Caco-2 (cell line): ENCODE measurements around the gene ARHGEF9. TPM values are rescaled to one million over a fixed set of nuclear protein-coding genes. Genes with fewer than 3 reads are reported as not detected.

Source experiments
- BruUV-seq: library from RNA; stranded (reverse); fragments of 400-500 nt; replicated peaks from 2 replicates; lab custom pipeline; 2021; lab: Mats Ljungman, UMichigan
- CTCF ChIA-PET: fragments of 300-600 bp; sonication (Branson Sonifier 250); formaldehyde crosslinking; loops from one replicate; lab custom pipeline; 2022; ENCODE audit warnings: antibody characterized with exemption; lab: Charles Lee
- POLR2A ChIA-PET: fragments of 300-600 bp; sonication (Branson Sonifier 250); formaldehyde crosslinking; loops from one replicate; lab custom pipeline; 2022; ENCODE audit warnings: antibody characterized with exemption; lab: Charles Lee
- DNase-seq, 2 experiments: peaks; one replicate each; pipeline versions ENCODE4 v3.0.0 to v3.0.0-alpha.2; 2020 to 2022
- H3K27me3 ChIP-seq: replicated peaks from 2 replicates; pipeline ENCODE4 v1.6.0; 2011; ENCODE audit warnings: low read length; ENCODE audit not compliant: control insufficient read depth, insufficient read depth
- H3K36me3 ChIP-seq: 2 replicates; pipeline ENCODE4 v1.5.1; 2011; ENCODE audit warnings: low read length; ENCODE audit not compliant: control insufficient read depth, insufficient read depth
- H3K4me1 ChIP-seq: fragments of 250-450 bp; sonication (Bioruptor Pico); 2 replicates; pipeline ENCODE4 v1.5.1; 2020; ENCODE audit warnings: mild to moderate bottlenecking
- H3K4me3 ChIP-seq: 2 replicates; pipeline ENCODE4 v1.5.1; 2011; ENCODE audit warnings: low read depth, mild to moderate bottlenecking, control low read depth, low read length
- H3K9me3 ChIP-seq: fragments of 250-450 bp; sonication (Bioruptor Pico); 2 replicates; pipeline ENCODE4 v1.5.1; 2020; ENCODE audit warnings: mild to moderate bottlenecking, moderate library complexity
- H3K27ac Mint-ChIP-seq: one replicate; pipeline ENCODE4 v1.8.0; 2022; ENCODE audit warnings: mixed read lengths; ENCODE audit not compliant: unreplicated experiment
- H3K27me3 Mint-ChIP-seq: one replicate; pipeline ENCODE4 v1.8.0; 2022; ENCODE audit warnings: mixed read lengths; ENCODE audit not compliant: insufficient read depth, unreplicated experiment
- H3K36me3 Mint-ChIP-seq: one replicate; pipeline ENCODE4 v1.8.0; 2022; ENCODE audit warnings: mild to moderate bottlenecking, mixed read lengths; ENCODE audit not compliant: insufficient read depth, unreplicated experiment
- H3K4me1 Mint-ChIP-seq: one replicate; pipeline ENCODE4 v1.8.0; 2022; ENCODE audit warnings: low read depth, mixed read lengths; ENCODE audit not compliant: unreplicated experiment
- H3K4me3 Mint-ChIP-seq: one replicate; pipeline ENCODE4 v1.8.0; 2022; ENCODE audit warnings: mild to moderate bottlenecking, moderate library complexity, mixed read lengths; ENCODE audit not compliant: unreplicated experiment
- H3K9me3 Mint-ChIP-seq: one replicate; pipeline ENCODE4 v1.8.0; 2022; ENCODE audit warnings: mixed read lengths; ENCODE audit not compliant: unreplicated experiment
- CTCF ChIP-seq, 2 experiments: fragments of 200-600 bp in 1 of 2; IDR thresholded peaks; 1 replicate in 1 of 2; 2 replicates in 1 of 2; pipeline versions ENCODE4 v1.5.1 to v1.8.0; 2011 to 2022; ENCODE audit warnings: antibody characterized with exemption in 1 of 2, control low read depth in 1 of 2, inconsistent platforms in 1 of 2, low read depth in 1 of 2, low read length in 1 of 2, mild to moderate bottlenecking in 1 of 2, moderate library complexity in 1 of 2; ENCODE audit not compliant: insufficient read depth in 1 of 2, severe bottlenecking in 1 of 2, unreplicated experiment in 1 of 2
- intact Hi-C: fragments of 100-400 bp; cut with micrococcal nuclease; formaldehyde crosslinking; loops from one replicate; pipeline ENCODE4 v1.10.0; 2022; ENCODE audit not compliant: unreplicated experiment
- total RNA-seq: library from RNA; stranded (reverse); gene quantifications from 2 replicates; pipeline ENCODE4 v1.2.3, GENCODE V29; 2022

ARHGEF9 gene
- total RNA-seq, 1 experiment from 2014 or later = 9.8 TPM

DNA sequence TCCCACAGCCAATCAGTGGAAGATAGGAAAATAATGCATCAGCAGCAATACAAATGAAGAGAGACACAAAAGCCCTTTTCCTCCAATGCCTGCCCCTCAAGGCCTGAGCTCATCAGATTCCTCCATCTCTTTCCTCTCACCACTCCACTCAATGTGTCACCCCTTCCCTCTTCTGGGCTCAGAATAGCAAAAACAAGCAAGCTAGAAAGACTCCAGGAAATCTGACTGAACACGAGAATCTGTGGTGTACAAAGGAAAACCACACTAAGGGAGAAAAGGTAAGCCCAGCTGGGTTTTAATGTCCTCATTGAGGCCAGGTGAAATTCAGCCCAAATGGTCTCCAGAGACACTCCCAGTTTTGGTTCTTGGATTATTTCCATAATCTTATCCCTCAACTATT lies 46.3 kb downstream of the ARHGEF9 start:
- no peaks in the 10 kb centered on the region for H3K36me3 Mint-ChIP-seq
- intact Hi-C loops = no loop called here

GRCh38 chrX:63737131-63737921 lies 47.7 kb downstream of the ARHGEF9 start:
- no peak for TF ChIP-seq CTCF (IDR thresholded peaks at IDR 0.05; ENCODE audit: insufficient read depth in 1 of 2, low read depth in 1 of 2, low read length in 1 of 2, severe bottlenecking in 1 of 2, unreplicated experiment in 1 of 2)
- no peak for DNase-seq
- Histone ChIP-seq H3K9me3 (no peaks in the 10 kb centered on the region), H3K4me1 (no peaks in the 10 kb centered on the region), H3K4me3 (no peak overlapping the region), H3K27me3 (no peaks in the 10 kb centered on the region), H3K36me3 (no peaks in the 10 kb centered on the region)
- Mint-ChIP-seq H3K4me3 (no peak overlapping the region), H3K27ac (no peak overlapping the region), H3K4me1 (no peaks in the 10 kb centered on the region), H3K9me3 (no peaks in the 10 kb centered on the region), H3K27me3 (no peaks in the 10 kb centered on the region), H3K36me3 (no peaks in the 10 kb centered on the region)
- CTCF ChIA-PET = interaction anchor here (0.5 kb wide), 1 partner anchor 11 kb away, joined by 4 read pairs; no protein-coding TSS in a partner anchor
- no TSS peak for BruUV-seq
- POLR2A ChIA-PET = no interaction called here
- intact Hi-C loops = no loop called here

More for the DNA sequence above, 46.3 kb downstream of the ARHGEF9 start:
- POLR2A ChIA-PET = no interaction called here
- Histone ChIP-seq H3K4me1 (no peaks in the 10 kb centered on the region), H3K9me3 (no peaks in the 10 kb centered on the region), H3K36me3 (no peaks in the 10 kb centered on the region), H3K27me3 (no peaks in the 10 kb centered on the region), H3K4me3 (no peak overlapping the region)
- Mint-ChIP-seq H3K9me3 (no peaks in the 10 kb centered on the region), H3K4me1 (no peaks in the 10 kb centered on the region), H3K27ac (no peak overlapping the region), H3K27me3 (no peaks in the 10 kb centered on the region), H3K4me3 (no peak overlapping the region)
- BruUV-seq = no TSS peak
- DNase-seq = no peak
- CTCF ChIA-PET = no interaction called here
- TF ChIP-seq CTCF (IDR thresholded peaks at IDR 0.05; ENCODE audit: insufficient read depth in 1 of 2, low read depth in 1 of 2, low read length in 1 of 2, severe bottlenecking in 1 of 2, unreplicated experiment in 1 of 2) = no peak

DNA sequence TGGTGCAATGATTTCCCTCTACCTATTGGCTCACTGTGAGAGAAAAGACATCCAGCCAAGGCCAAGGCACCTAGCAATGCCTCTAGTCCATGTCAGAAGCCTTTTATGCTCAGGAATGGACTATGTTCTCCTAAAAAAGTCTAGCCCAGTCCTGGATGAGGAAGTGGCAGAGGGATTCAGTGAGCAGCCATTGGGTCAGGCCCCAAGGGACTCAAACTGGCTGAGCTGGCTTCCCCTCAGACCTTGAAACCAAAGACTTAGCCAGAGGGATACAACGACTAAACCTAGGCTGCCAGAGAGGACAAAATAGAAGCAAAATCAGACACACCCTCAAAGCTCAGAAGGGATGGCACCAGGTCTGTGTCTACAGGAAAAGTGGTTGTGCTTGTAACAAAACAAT lies 49.1 kb downstream of the ARHGEF9 start:
- TF ChIP-seq CTCF (IDR thresholded peaks at IDR 0.05; ENCODE audit: insufficient read depth in 1 of 2, low read depth in 1 of 2, low read length in 1 of 2, severe bottlenecking in 1 of 2, unreplicated experiment in 1 of 2) = no peak
- Histone ChIP-seq H3K36me3 (no peaks in the 10 kb centered on the region), H3K9me3 (no peaks in the 10 kb centered on the region), H3K4me1 (no peaks in the 10 kb centered on the region), H3K27me3 (no peaks in the 10 kb centered on the region), H3K4me3 (no peak overlapping the region)
- no peaks in the 10 kb centered on the region for H3K27me3 Mint-ChIP-seq
- no peak overlapping the region for H3K27ac Mint-ChIP-seq
- H3K4me3 Mint-ChIP-seq = no peak overlapping the region
- no peaks in the 10 kb centered on the region for H3K4me1 Mint-ChIP-seq
- ChIA-PET CTCF (no interaction called here), POLR2A (no interaction called here)
- no TSS peak for BruUV-seq
- no peaks in the 10 kb centered on the region for H3K36me3 Mint-ChIP-seq
- intact Hi-C loops = no loop called here
- DNase-seq = no peak
- H3K9me3 Mint-ChIP-seq = no peaks in the 10 kb centered on the region
